Hindlimb muscle (tissue), 1 donor: ENCODE results near the gene INPP5A. TPM values are rescaled to one million over a fixed set of nuclear protein-coding genes. Genes with fewer than 3 reads are reported as not detected.
A peak's percentile ranks its signal among the peaks of the same experiment; 100 is the strongest.
"Not testable (repeated sequence)": the region's sequence is repeated elsewhere in the genome, so short reads cannot be mapped to it uniquely, and the experiment has no call there.

Source experiments
- DNase-seq: peaks from one replicate; pipeline ENCODE4 v3.0.0-alpha.2; 2013
- polyA plus RNA-seq: library from polyadenylated mRNA; unstranded; fragments of 120-200 nt; gene quantifications from one replicate; pipeline ENCODE4 v1.2.1, GENCODE V29; 2013; ENCODE audit not compliant: insufficient read length

Gene INPP5A
- polyA plus RNA-seq, 1 donor = 57.4 TPM

DNA sequence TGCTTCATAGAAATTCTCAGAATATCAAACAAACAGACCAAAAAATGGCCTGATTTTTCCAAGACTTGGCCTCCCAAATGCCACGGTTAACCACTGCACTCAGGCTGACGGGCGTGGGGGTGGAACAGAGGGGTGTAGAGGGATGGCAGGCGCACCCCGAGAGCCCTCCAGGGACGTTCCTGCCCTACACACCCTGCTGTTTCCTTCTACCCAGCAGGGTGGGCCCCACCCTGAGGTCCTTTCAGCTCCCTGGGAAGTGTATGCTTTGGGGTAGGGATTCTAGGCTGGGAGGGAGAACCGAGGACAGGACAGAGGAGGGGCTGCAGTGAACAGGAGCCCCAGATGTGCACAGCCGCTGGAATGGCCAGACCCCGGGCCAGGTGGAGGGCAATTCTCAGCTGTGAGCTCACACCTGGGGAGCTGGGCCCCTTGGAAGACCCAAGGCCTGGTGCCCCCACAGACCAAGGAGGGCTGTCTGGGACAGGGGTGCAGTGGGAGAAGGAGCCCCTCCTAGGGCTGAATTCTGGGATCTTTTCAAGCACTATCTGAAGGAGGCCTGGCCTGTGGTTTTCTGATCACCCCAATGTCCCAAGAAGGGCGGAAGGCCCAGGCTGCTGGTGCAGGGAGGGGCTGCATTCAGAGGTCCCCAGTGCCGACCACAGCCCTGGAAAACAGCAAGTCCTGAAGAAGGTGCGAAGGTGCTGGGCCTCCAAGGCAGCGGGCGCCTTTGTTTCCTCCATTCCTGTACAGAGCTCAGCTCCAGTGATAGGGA is 32.9 kb upstream of the INPP5A start:
- no peak for DNase-seq

- not testable (repeated sequence) for DNase-seq
These were observed 32.0 kb upstream of the INPP5A start for GRCh38 chr10:132505546-132505945.

DNA sequence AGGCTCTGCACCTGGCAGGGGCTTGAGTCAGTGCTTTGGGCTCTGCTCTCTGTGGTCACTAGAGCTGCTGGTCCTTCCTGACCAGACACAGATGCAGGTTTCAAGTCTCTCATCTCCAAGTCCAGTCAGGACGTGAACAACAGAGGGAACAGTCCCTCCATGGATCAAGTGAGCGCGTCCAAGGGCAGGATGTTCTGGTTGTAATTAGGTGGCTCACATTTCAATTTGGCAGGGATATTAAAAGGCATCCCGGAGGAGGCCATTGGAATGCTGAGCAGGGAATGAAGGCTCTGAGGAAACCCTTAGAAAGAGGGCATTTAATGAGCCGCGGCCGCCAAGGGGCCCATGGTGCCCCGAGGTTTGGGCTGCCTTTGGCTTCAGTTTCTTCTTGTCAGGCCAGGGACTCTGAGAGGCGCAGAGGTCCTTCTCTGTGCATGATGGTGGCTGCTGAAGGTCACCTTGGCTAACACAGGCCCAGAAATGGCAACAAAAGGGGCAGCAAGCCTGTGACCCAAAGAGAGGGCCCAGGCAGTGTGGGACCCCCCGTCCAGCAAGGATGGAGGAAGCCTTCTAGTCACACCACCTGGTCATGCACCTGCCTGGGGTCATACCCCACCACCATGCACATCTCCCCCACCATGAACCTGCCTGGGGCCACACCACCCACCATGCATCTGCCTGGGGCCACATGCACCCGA is 30.7 kb upstream of the INPP5A start:
- DNase-seq = peak; percentile 68

DNA sequence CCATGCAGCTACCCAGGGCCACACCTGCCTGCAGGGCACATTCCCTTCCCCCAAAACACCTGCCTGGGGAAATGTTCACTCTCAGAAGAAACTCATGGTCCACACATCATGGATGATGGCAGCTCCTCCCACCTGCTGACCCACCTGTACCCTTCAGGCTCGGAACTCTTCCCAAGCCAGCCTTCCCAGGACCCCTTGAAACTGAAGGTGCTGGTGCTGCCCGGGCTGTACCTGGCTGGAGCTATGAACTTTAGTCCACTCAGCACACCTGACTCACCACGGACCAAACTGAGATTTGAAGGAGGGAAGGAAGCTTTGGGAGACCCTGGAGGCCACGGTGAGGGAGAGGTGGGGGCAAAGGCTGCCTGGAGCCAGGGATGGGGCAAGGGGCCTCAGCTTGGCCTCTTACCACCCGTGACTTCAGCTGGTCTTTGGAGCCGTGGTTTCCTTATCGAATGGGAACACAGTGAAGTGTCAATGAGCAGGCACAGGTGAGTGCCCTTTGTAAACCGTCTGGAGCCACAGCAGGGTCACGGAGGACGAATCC is 30.1 kb upstream of the INPP5A start:
- DNase-seq = no peak

DNA sequence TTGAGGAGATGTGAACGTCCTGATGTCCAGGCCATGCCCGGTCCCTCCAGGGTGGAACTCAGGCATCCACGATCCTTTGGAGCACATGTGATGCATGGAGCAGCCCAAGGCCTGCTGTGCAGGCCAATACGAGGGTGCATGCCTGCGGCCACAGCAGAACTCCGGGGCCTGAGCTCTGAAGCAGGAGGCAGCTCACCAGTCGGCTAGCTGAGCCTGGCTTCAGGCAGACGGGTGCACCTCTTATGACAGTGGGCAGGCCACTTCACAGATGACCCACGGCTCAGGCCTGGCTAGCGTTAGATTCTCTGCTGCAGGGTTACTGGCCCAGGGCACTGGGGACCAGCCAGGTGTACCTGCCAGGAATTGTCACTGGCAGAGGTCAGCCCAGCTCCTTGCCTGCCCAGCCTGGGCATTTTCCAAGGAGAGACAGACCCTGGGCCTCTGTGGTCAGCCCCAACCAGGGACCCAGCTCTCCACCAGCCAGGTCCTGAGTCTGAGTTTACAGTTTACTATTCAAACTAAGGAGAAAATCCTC is 29.6 kb upstream of the INPP5A start:
- no peak for DNase-seq

- DNase-seq = peak; percentile 62
These were observed 28.8 kb upstream of the INPP5A start for GRCh38 chr10:132508581-132509443.

DNA sequence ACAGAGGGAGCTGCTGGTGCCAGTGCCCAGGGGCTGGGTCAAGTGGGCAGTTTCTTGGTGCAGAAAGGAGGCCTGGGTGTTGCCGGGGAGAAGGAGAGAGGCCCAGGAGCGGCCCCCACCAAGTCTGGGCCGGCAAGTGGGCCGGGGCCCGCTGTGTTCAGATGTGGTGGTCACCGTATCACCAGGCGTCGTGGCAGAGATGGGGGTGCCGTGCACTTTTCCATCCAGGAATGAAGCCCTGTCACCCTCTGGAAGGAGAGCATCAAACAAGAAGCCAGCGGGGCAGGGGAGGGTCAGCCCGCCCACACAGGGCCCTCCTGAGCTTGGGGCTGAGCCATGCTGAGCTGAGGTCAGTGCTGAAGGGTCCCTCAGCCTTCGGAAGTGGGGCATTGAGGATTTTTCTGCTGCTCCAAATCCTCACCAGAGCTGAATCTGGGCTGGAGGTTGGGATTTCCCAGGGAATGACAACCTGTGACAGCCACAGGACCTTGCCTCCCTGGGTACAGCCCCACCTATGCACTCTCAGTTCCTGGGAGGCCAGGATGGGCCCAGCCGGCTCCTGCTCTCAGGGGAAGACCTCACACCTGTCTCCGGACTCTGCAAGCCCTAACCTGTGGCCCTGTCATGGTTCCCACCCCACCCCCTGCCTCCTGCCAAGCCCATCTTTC is 27.9 kb upstream of the INPP5A start:
- DNase-seq = no peak

GRCh38 chr10:132510174-132510611 is 27.4 kb upstream of the INPP5A start:
- no peak for DNase-seq

DNA sequence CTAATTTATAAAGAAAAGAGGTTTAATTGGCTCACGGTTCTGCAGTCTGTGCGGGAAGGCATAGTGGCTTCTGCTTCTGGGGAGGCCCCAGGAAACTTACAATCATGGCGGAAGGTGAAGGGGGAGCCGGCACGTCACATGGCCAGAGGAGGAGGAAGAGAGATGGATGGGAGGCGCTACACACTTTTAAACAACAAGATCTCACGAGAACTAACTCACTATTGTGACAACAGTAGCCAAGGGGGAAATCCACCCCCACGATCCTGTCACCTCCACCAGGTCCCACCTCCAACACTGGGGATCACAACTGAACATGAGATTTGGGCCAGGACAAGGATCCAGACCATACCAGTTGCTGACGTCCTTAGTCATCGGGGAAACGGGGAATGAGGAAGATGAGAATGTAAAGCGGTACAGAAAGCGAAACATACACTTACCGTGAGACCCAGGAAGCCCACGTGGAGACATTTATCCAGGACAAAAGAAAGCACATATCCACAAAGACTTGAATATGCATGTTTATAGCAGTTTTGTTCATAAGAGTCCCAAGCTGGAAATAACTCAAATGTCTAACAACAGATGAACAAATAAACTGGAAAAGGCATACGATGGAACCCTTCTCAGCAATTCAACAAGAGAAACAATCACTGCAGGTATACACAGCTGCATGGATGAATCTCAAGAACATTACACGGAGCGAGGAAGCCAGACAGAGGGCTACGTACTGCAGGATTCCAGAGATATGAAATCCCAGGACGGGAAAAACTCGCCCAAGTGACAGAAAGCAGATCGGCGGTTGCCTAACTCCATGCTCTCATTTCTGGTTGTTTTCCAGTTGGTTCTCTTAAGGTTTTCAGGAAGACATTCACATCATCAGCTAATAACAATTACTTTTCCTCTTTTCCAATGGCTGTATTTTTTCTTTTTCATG is 26.2 kb upstream of the INPP5A start:
- peak; percentile 21 for DNase-seq

- no peak for DNase-seq
These were observed 25.5 kb upstream of the INPP5A start for GRCh38 chr10:132512052-132512442.

- DNase-seq = no peak
These were observed 24.8 kb upstream of the INPP5A start for GRCh38 chr10:132512693-132513345.

GRCh38 chr10:132514821-132515520 is 22.6 kb upstream of the INPP5A start:
- no peak for DNase-seq

DNA sequence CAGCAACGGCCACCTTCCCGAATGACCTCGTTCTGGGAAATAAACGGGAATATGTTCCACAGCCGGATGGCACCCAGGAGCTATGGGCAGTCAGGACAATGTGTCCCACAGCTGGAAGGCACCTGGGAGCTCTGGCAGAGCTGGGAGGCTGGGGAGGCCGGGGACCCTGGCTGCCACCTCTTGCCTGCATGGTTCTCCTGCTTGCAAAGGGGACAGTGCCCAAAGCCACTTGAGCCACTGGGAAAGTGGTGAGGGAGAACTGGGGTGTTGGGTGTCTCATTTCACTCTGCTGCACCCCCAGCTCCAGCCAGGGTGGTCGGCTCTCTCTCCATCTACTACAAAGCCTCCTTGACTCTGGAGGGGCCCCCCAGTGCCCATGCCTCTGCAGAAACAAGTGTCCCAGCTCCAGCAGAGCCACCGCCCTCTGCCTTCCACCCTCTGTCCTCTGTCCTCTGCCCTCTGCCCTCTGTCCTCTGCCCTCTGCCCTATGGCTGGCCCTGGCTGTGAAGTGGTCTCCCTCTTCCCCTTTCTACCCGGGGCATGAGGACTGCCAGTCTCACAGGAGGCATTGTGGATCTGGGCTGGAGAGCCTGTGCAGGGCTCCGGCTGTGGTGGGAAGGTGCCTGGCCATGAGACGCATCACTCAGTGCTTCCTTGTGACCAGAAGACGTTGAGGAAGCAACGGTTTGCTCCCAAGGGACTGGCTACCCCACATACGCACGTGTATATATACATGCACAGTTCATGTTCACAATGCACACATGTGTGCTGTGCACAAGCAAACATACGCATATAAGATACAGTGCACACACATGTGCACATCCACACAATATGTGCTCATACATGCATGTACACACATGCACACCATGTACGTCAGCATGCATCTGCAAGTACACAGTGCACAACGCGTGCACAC is 21.5 kb upstream of the INPP5A start:
- DNase-seq = no peak

DNA sequence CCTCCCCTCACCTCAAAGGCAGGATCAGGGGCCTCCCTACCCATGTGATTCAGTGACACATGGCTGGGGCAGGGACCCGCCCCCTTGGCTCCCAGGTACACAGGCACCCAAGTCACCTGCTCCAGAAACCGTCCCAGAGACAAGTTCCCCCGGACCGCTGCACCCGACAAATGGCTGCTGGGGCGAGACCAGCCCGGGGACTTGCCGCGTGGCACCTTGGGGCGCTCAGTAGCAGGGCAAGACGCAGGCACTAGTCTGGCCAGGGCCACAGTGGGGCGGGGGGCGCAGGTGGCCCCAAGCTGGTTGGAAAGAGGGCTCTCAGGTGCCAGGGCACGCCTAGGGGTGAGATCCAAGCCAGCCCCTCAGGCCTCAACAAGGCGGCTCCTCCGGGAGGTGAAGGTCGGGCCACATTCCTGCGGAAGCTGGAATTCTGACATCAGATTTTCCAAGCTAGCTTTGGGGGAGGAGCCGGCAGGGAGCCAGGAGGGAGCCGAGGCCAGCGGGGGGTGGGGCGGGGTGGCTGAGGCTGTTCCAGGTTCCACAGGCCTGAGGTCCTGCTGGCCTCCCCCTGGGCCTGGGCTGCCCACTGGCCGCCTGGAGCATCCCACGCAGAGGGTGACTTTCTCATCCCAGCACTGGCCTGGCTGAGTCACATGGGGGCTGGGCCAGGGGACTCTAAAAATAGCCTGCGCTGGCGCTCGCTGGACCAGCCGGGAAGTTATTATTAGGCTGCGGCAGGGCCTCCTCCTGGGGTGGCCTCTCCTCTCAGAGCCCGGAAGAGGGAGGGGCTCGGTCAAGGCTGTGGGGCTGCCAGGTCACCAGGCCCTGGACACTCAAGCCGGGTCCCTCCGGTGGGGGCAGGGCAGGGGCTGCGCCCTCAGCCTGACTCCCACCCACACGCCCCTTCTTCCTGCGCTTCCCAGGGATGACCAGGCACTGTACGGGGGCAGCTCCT is 20.5 kb upstream of the INPP5A start:
- peak; percentile 93 for DNase-seq

GRCh38 chr10:132517951-132518521 is 19.6 kb upstream of the INPP5A start:
- DNase-seq = no peak

DNA sequence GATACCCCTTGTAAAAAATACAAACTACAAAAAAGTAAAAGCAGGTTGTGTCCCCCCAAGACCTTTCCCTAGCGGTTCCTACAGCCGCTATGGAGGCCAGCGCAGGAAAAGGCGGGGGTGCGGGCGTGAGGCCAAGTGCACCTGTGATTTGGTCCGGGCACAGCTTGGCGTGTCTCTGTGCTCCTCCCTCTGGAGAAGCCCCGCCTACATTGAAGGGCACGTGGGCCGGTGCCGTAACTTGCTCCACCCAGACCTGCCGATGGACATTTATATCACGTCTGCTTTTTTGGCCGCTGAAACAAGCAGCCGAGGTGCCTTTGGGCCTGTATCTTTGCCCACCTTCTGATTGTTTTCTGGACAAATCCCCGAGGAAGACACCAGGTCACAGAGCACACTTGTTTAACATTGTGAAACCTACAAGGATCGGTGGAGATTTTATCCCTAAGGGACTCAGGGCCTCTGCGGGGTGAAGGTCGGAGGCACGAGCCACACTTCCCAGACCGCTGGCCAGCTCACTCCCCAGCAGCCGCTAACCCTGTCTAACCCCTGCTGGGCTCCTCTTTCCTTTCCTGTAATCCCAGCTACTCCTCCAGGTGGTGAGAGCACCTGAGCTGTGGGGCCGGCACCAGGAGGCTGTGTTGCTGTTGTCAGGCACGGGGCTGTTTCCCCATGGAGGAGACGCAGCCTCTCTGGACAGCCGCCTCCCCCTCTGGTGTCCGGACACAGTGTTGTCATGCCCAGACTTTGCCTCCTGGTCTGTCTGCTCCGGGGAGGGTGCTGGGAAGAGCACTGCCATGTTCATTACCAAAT is 18.8 kb upstream of the INPP5A start:
- no peak for DNase-seq
